GM21825 (cell line): Measurements from ENCODE around the gene TMEM184C.

ENCODE experiments used
- ATAC-seq: cut with Tn5 transposase; IDR thresholded peaks from one replicate; pipeline ENCODE4 v1.9.1; 2021; ENCODE audit warnings: mild to moderate bottlenecking, moderate library complexity; ENCODE audit not compliant: unreplicated experiment

Gene TMEM184C

GRCh38 chr4:147599206-147599605 lies 18.0 kb upstream of the TMEM184C start:
- ATAC-seq: no peak

- ATAC-seq: no peak
These were observed 17.4 kb upstream of the TMEM184C start for GRCh38 chr4:147599769-147600168.

GRCh38 chr4:147605499-147605898 lies 11.7 kb upstream of the TMEM184C start:
- ATAC-seq: no peak

GRCh38 chr4:147607471-147607870 lies 9.7 kb upstream of the TMEM184C start:
- no peak for ATAC-seq

GRCh38 chr4:147610686-147611085 lies 6.5 kb upstream of the TMEM184C start:
- no peak for ATAC-seq

- peak; percentile 7 for ATAC-seq
These were observed 386 bp upstream of the TMEM184C start for GRCh38 chr4:147616849-147617172.

- ATAC-seq: peak; percentile 21
These were observed 869 bp downstream of the TMEM184C start for GRCh38 chr4:147617841-147618691.

- no peak for ATAC-seq
These were observed 3.1 kb downstream of the TMEM184C start for GRCh38 chr4:147620315-147620714.

- ATAC-seq: no peak
These were observed 8.5 kb downstream of the TMEM184C start for GRCh38 chr4:147625733-147626132.

- no peak for ATAC-seq
These were observed 9.7 kb downstream of the TMEM184C start for GRCh38 chr4:147626903-147627302.

GRCh38 chr4:147628415-147628814 lies 11.2 kb downstream of the TMEM184C start:
- ATAC-seq: no peak

GRCh38 chr4:147629783-147630730 lies 12.9 kb downstream of the TMEM184C start:
- ATAC-seq: no peak

- ATAC-seq: no peak
These were observed 15.9 kb downstream of the TMEM184C start for GRCh38 chr4:147633113-147633512.

- ATAC-seq: no peak
These were observed 16.4 kb downstream of the TMEM184C start for GRCh38 chr4:147633643-147634042.

GRCh38 chr4:147635348-147635747 lies 18.2 kb downstream of the TMEM184C start:
- no peak for ATAC-seq

- no peak for ATAC-seq
These were observed 21.2 kb downstream of the TMEM184C start for GRCh38 chr4:147638365-147638764.

- no peak for ATAC-seq
These were observed 21.7 kb downstream of the TMEM184C start for GRCh38 chr4:147638942-147639341.

- no peak for ATAC-seq
These were observed 22.2 kb downstream of the TMEM184C start for GRCh38 chr4:147639388-147639787.

GRCh38 chr4:147640331-147640730 lies 23.1 kb downstream of the TMEM184C start:
- no peak for ATAC-seq

GRCh38 chr4:147643616-147644015 lies 26.4 kb downstream of the TMEM184C start:
- ATAC-seq: no peak

- ATAC-seq: no peak
These were observed 27.3 kb downstream of the TMEM184C start for GRCh38 chr4:147644471-147644870.

GRCh38 chr4:147645099-147645498 lies 27.9 kb downstream of the TMEM184C start:
- no peak for ATAC-seq
